Fibroblast of mammary gland (primary cell): ENCODE data around the gene DICER1.
A peak's percentile ranks its signal among the peaks of the same experiment; 100 is the strongest.

ENCODE experiments used
- DNase-seq: peaks from one replicate; pipeline ENCODE4 v3.0.0-alpha.2; 2010; ENCODE audit warnings: low read depth
- H3K4me3 ChIP-seq: 2 replicates; pipeline ENCODE4 v1.5.1; 2011; ENCODE audit warnings: low read depth, mild to moderate bottlenecking, low read length, moderate library complexity; ENCODE audit not compliant: control insufficient read depth
- CTCF ChIP-seq: conservative IDR thresholded peaks from 2 replicates; pipeline ENCODE4 v1.5.1; 2011; ENCODE audit warnings: low read depth, low read length, inconsistent platforms; ENCODE audit not compliant: control insufficient read depth, insufficient read depth

Gene DICER1

GRCh38 chr14:95198320-95198719 is 41.0 kb upstream of the DICER1 start:
- TF ChIP-seq CTCF: no peak
- no peak for DNase-seq

GRCh38 chr14:95197551-95197950 is 40.2 kb upstream of the DICER1 start:
- H3K4me3 ChIP-seq: no peak overlapping the region
- TF ChIP-seq CTCF: no peak
- no peak for DNase-seq

More at GRCh38 chr14:95198320-95198719, 41.0 kb upstream of the DICER1 start:
- no peak overlapping the region for H3K4me3 ChIP-seq

- no peak for TF ChIP-seq CTCF
- no peak for DNase-seq
- H3K4me3 ChIP-seq: no peak overlapping the region
Measured at GRCh38 chr14:95196826-95197545, 39.7 kb upstream of the DICER1 start.

GRCh38 chr14:95196268-95196667 is 38.9 kb upstream of the DICER1 start:
- DNase-seq: no peak
- H3K4me3 ChIP-seq: no peak overlapping the region
- TF ChIP-seq CTCF: peak; percentile 14

- H3K4me3 ChIP-seq: no peak overlapping the region
- no peak for DNase-seq
- no peak for TF ChIP-seq CTCF
Measured at GRCh38 chr14:95195031-95195430, 37.7 kb upstream of the DICER1 start.

GRCh38 chr14:95193081-95193480 is 35.8 kb upstream of the DICER1 start:
- no peak overlapping the region for H3K4me3 ChIP-seq
- no peak for DNase-seq
- TF ChIP-seq CTCF: no peak
